H54 (cell line): Measurements from ENCODE around the gene JADE3.
"Not testable (repeated sequence)": the region's sequence is repeated elsewhere in the genome, so short reads cannot be mapped to it uniquely, and the experiment has no call there.

Experiments
- DNase-seq: peaks from one replicate; pipeline ENCODE4 v3.0.0; 2011; ENCODE audit warnings: low spot score, mixed read lengths; ENCODE audit not compliant: insufficient read length
- FAIRE-seq: peaks from 3 replicates; lab custom pipeline; 2011; peaks lifted over from hg19 to GRCh38; lab: Jason Lieb, UNC
- POLR2A ChIP-seq: IDR thresholded peaks from 2 replicates; pipeline ENCODE4 v1.6.1; 2011; ENCODE audit warnings: low read depth, mild to moderate bottlenecking, low read length

JADE3 gene

GRCh38 chrX:46913667-46914066, 1.4 kb downstream of the JADE3 start:
- FAIRE-seq, result no peak
- no peak for TF ChIP-seq POLR2A
- no peak for DNase-seq

- TF ChIP-seq POLR2A, result no peak
- no peak for DNase-seq
- no peak for FAIRE-seq
These were observed 4.1 kb downstream of the JADE3 start for GRCh38 chrX:46916273-46916672.

- no peak for TF ChIP-seq POLR2A
- FAIRE-seq, result no peak
- no peak for DNase-seq
These were observed 5.4 kb downstream of the JADE3 start for GRCh38 chrX:46917622-46918021.

- DNase-seq (no peak), FAIRE-seq (no peak)
- no peak for TF ChIP-seq POLR2A
These were observed 6.2 kb downstream of the JADE3 start for GRCh38 chrX:46918434-46918833.

GRCh38 chrX:46920235-46920634, 8.0 kb downstream of the JADE3 start:
- no peak for TF ChIP-seq POLR2A
- no peak for FAIRE-seq
- no peak for DNase-seq

GRCh38 chrX:46922611-46923010, 10.4 kb downstream of the JADE3 start:
- FAIRE-seq (no peak), DNase-seq (no peak)

GRCh38 chrX:46927718-46928117, 15.5 kb downstream of the JADE3 start:
- no peak for TF ChIP-seq POLR2A
- FAIRE-seq (no peak), DNase-seq (no peak)

More at GRCh38 chrX:46922611-46923010, 10.4 kb downstream of the JADE3 start:
- TF ChIP-seq POLR2A, result no peak

- FAIRE-seq (no peak), DNase-seq (no peak)
- no peak for TF ChIP-seq POLR2A
These were observed 17.4 kb downstream of the JADE3 start for GRCh38 chrX:46929439-46930261.

- no peak for FAIRE-seq
- DNase-seq, result no peak
- no peak for TF ChIP-seq POLR2A
These were observed 23.1 kb downstream of the JADE3 start for GRCh38 chrX:46935295-46935694.

- FAIRE-seq, result no peak
- TF ChIP-seq POLR2A, result no peak
These were observed 26.4 kb downstream of the JADE3 start for GRCh38 chrX:46938589-46938988.

GRCh38 chrX:46941341-46941740, 29.1 kb downstream of the JADE3 start:
- FAIRE-seq (no peak), DNase-seq (no peak)
- no peak for TF ChIP-seq POLR2A

More at GRCh38 chrX:46938589-46938988, 26.4 kb downstream of the JADE3 start:
- DNase-seq, result no peak

- no peak for TF ChIP-seq POLR2A
- DNase-seq (no peak), FAIRE-seq (no peak)
These were observed 40.9 kb downstream of the JADE3 start for GRCh38 chrX:46953137-46953527.

GRCh38 chrX:46953597-46953996, 41.4 kb downstream of the JADE3 start:
- FAIRE-seq (no peak), DNase-seq (no peak)
- no peak for TF ChIP-seq POLR2A

- DNase-seq (no peak), FAIRE-seq (no peak)
- no peak for TF ChIP-seq POLR2A
These were observed 42.5 kb downstream of the JADE3 start for GRCh38 chrX:46954716-46955115.

- DNase-seq, FAIRE-seq: not testable (repeated sequence)
These were observed 44.4 kb downstream of the JADE3 start for GRCh38 chrX:46956589-46956988.

- DNase-seq (no peak), FAIRE-seq (no peak)
- no peak for TF ChIP-seq POLR2A
These were observed 45.1 kb downstream of the JADE3 start for GRCh38 chrX:46957297-46957696.
